NB4 (cell line): Measurements from ENCODE around the gene RAC3.

Experiments
- MYC ChIP-seq: IDR thresholded peaks from 2 replicates; pipeline ENCODE4 v1.6.1; 2011; ENCODE audit warnings: low read depth, low read length
- POLR2A ChIP-seq: IDR thresholded peaks from 2 replicates; pipeline ENCODE4 v1.6.1; 2011; ENCODE audit warnings: mild to moderate bottlenecking; ENCODE audit not compliant: insufficient read length; ENCODE audit errors: extremely low read depth
- TF ChIP-seq, protein P1 (sequence below): IDR thresholded peaks from one replicate; pipeline ENCODE4 v1.5.1; 2012; ENCODE audit warnings: low read depth, low read length
- TF ChIP-seq, protein P2 (sequence below): IDR thresholded peaks from 2 replicates; pipeline ENCODE4 v1.6.1; 2011; ENCODE audit warnings: low read depth, low read length

DNA sequence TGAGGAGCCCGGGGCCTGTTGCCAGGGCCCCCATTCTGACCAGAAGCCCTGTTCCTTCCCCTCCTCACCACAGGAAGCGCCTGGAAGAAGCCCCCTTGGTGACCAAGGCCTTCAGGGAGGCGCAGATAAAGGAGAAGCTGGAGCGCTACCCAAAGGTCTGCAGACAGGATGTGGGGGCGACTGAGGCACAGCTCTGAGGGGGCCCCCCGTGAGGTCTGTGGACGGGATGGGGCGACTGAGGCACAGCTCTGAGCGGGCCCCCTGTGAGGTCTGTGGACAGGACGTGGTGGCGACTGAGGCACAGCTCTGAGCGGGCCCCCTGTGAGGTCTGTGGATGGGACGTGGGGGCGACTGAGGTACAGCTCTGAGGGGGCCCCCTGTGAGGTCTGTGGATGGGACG, 22.1 kb upstream of the RAC3 start:
- TF ChIP-seq, protein P1, sequence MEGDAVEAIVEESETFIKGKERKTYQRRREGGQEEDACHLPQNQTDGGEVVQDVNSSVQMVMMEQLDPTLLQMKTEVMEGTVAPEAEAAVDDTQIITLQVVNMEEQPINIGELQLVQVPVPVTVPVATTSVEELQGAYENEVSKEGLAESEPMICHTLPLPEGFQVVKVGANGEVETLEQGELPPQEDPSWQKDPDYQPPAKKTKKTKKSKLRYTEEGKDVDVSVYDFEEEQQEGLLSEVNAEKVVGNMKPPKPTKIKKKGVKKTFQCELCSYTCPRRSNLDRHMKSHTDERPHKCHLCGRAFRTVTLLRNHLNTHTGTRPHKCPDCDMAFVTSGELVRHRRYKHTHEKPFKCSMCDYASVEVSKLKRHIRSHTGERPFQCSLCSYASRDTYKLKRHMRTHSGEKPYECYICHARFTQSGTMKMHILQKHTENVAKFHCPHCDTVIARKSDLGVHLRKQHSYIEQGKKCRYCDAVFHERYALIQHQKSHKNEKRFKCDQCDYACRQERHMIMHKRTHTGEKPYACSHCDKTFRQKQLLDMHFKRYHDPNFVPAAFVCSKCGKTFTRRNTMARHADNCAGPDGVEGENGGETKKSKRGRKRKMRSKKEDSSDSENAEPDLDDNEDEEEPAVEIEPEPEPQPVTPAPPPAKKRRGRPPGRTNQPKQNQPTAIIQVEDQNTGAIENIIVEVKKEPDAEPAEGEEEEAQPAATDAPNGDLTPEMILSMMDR: no peak
- no peak for TF ChIP-seq POLR2A
- TF ChIP-seq, protein P2, sequence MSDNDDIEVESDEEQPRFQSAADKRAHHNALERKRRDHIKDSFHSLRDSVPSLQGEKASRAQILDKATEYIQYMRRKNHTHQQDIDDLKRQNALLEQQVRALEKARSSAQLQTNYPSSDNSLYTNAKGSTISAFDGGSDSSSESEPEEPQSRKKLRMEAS: no peak
- TF ChIP-seq MYC: no peak
